CD4-positive, alpha-beta T cell treated with Interleukin-4 for 4 hours (primary cell): ENCODE results near the gene MS4A15.

ENCODE experiments used
- DNase-seq: peaks from one replicate; pipeline ENCODE4 v3.0.0-alpha.2; 2020

Gene MS4A15

DNA sequence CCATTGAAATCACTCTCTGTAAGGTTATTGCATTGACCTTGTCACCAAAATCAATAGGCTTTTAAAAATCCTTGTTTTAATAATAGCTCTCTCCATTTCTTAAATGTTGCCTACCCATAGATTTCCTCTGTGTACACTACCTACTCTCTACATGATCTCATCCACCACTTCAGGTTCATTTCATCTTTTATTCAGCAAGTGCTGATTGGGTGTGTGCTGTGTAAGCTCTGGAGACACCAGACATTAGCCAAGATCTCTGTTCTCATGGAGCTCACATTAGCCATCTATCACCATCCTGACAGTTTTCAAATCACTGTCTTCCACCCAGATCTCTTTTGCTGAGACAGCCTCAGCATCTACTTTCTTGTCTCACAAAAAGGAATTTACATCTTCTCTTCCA is 24.1 kb downstream of the MS4A15 start:
- no peak for DNase-seq

DNA sequence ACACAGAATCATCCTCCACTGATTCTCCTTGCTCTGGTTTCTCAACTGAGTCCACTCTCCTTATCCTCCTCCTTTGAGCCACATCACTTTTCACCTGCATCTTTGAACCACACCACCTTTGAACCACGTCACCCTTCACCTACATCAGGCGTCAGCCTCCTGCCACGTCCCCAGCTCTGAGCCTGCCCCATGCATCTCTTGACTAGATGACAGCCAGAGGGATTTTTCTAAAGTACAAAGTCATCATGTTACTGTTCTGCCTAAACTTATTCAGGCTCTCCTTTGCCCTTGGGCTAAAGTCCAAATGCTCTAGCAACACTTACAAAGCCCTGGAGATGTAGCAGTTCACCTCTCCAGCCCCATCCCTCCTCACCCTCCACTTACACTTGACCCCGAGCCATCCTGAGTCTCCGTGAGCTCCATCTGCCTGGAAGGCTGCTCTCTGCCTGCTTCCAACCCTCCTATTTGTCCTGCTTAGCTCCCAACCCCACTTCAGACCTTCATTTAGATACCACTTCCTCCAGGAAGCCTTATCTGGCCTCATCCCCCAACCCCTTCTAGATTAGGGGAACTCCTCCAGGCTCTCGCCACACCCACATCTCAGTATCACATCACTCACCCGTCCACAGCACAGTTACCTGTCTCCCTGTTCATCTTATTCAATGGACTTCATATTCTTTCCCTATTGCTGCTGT is 24.8 kb downstream of the MS4A15 start:
- no peak for DNase-seq

DNA sequence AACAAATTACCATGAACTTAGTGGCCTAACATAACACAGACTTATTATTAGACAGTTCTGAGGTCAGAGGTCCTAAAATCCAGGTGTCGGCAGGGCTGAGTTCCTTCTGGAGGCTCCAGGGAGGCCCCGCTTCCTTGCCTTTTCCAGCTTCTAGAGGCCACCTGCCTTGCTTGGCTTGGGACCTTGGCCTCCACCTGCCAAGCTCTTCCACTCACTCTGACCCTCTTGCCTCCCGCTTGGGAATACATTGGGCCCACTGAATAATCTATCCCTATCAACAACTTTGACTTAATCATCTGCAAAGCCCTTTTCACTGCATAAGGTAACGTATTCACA is 25.3 kb downstream of the MS4A15 start:
- DNase-seq = no peak

DNA sequence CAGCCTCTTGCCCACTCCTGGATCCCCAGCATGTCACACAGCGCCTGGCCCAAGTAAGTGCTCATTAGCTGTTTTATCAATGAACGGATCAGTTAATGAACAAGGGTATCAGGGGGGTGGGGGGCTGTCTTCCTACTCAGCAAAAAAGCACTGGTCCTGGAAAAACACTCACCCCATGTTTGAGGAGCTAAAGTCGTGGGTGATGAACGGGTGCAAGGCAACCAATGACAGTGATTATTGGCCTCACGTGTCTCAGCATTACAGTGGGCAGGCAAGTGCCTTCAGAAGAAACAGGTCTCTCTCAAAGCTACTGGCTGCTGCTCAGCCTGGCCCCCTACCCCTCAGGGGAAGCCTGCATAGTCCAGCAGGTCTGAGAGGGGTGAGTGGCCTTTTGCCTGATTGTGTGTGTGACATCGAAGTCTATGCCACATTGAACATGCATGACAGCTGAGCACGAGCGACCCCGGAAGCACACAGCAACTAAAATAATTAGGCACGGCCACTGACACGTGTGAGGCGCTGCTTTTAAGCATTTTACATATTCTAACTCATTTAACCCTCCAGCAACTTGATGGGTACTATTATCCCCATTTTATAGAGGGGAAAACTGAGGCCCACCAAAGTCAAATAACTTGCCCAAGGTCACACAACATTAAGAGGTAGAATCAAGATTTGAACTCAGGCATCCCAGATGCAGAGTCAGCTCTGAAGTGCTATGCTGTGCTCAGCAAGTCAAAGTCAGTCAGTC is 25.9 kb downstream of the MS4A15 start:
- DNase-seq = no peak

DNA sequence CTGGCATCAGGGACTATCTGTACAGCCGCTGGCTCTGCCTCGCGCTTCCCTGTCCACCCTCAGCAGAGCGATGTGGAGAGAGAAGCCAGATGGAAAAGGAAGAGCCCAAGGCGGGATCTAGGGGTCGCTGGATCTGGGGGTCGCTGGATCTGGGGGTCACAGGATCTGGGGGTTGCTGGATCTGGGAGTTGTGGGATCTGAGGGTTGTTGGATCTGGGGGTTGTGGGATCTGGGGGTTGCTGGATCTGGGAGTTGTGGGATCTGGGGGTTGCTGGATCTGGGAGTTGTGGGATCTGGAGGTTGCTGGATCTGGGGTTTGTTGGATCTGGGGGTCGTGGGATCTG is 26.4 kb downstream of the MS4A15 start:
- DNase-seq = no peak

DNA sequence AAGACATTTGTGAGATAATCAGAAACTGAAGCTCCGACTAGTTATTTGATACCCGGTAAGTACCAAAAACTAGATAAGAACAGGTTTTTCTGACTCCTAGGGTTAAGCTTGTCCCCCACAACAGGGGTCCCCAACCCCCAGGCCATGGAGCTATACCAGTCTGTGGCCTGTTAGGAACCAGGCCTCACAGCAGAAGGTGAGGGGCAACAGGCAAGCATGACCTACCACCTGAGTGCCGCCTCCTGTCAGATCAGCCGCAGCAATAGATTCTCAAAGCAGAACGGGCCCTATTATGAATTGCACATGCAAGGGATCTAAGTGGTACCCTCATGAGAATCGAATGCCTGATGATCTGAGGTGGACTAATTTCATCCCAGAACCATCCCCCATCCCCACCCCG is 27.2 kb downstream of the MS4A15 start:
- DNase-seq = no peak

DNA sequence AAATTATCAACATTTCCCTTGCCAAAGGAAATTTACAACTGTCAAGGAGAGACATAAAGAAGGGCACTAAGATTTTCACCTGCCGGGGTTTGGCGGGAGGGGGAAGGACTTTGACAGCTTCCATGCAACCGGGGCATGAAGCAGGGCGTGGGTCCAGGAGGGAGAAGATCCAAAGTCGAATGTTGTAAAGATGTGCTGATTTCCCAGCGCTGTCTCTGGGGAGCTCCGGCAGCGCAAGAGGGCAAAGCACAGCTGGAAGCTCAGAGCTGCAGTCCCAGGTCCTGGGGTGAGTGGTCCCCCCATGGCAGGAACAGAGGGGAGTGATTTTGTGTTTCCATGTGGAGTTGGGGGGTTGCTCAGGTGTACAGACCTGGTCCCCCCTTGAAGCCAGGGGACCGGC is 28.5 kb downstream of the MS4A15 start, which contains the start of gene MS4A10:
Gene MS4A10, plus strand, starts transcription at position 198 of the 400 bp plus-strand sequence. CDS start 5,003 bp downstream, outside the sequence.
- DNase-seq = no peak

DNA sequence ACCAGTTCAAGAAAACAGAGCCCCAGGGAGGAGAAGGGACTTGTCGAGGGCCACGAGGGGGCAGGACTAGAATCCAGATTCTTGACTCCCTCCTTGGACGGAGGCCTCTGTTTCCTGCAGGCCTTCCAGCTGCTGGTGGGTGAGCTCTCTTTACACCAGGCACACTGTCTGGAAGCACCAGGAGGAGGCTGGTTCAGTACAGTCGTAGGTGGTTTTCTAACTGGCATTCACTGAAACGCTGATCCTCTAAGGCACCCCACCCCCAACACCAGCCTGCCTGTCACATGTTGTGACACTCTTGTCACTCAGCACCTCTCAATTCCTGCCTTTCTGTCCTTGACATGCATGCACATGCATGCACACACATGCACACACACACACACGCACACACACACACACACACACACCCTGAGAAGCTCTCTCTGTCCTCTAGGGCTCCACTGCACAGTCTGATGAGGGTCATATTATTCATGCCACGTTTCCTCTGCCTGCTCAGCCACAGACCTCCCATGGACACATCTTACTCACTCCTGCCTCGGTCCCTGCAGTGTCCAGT is 29.2 kb downstream of the MS4A15 start:
- no peak for DNase-seq

DNA sequence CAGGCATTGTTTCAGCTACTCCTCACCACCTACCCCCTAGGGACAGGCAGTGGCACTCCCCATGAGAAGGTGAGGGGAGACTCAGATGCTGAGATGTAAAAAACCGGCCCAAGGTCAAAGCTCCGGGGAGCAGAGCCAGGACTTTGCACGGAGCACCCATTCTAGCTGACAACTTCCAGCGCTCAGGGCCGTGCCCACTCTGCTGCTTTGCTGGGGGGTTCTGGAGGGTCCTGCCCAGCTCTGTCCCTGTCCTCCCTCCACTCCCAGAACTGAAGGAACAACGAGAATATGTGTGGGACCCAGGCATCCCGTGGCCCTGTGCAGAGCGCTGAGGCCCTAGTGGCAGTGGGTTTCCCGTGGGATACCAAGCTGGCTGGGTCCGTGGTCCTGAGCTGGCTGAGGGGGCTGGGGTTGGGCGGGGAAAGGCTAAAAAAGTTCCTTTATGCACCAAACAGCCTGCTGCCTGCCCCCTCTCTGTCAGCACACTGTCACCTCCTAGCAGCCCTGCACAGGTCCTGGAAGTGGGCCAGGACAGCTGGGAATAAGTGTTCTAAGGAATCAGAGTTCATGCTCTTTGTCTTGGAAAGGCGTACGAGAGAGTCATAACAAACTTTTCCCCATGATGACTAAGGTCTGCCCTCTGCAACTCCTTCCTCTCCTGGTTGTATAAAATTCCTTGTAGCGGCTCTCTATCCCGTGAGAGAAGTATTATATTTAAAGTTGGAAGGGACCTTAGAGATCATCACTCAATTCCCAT is 30.3 kb downstream of the MS4A15 start:
- no peak for DNase-seq

DNA sequence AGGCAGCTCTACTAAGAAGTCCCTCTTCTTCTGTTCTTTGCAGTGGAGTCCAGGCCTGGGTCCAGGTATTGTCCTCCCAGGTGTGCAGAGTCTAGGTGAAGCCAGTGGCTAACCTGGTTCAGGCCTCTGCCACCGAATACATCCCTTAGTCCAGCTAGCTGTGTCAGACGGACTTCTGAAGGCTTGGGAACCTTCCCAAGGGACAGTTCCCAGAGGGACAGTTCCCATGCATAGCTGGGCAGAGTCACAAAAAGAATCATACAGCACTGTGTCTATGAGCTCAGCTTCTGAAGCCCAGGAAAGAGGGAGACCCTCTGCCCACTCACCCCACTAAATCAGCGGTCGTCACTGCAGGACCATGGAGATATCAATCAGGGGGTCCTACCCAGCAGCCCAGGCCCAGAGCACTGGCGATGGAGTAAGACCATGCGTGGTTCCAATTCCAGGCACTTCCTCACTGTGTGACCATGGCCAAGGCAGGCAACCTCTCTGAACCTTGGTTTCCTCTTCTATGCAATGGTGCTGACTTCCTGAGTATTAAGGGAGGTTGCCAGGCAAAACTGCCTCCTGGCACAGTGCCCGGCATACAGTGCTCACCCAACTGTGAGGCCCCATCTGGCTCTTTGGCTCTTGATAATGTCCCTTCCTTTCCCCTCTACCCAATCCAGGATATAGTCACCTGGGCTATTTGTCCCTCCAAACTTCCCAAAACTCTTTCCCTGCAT is 31.9 kb downstream of the MS4A15 start:
- DNase-seq = no peak

DNA sequence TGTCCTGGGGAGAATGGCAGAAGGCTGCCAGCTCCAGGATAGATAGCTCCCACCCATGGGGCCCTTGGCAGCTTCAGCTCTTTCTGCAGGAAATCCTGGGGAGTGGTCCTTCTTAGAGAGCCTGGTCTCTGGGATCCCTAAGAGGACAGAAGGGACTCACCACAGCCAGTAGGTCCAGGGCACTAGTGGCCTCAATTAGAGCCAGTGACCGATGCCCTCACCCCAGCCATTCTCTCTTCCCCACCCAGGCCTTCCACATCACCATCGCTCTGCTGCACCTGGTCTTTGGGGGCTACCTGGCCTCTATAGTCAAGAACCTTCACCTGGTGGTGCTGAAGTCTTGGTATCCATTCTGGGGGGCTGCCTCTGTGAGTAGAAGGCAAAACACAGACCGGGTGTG is 34.1 kb downstream of the MS4A15 start:
- DNase-seq = no peak

DNA sequence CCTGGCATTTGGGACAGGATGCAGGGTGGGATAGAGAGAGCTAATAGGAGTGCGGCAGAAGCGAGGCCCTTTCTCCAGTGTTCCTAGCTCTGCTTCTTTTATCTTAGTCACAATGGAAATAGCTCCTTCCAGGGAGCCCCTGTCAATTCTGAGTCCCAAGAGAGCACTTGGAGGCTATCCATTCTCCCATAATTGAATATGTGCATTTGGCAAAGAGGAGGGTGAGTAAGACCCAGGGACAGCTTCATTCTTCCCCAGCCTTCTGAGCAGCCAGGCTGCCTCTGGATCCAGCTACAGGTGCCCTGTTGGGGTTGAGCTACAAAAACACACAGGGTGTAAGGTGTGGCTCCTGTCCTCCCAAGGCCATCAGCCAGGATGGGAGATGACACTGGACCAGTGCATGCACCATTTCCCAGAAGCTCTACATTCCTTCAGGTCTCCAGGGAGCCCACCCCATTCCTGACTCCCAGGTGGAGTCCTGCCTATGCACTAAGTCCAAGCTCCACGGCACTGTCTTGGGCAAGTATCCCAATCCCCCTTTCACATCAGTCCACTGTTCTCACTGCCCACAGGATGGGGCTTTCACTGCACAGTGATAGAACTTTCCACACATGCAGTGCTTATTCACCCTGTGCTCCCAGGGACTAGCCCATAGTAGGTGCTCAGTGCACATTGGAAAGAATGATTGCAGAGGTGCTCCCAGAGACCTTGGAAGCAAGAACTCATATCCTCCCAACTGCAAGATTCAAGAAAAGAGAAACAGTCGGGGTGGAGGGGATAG is 34.7 kb downstream of the MS4A15 start:
- no peak for DNase-seq

DNA sequence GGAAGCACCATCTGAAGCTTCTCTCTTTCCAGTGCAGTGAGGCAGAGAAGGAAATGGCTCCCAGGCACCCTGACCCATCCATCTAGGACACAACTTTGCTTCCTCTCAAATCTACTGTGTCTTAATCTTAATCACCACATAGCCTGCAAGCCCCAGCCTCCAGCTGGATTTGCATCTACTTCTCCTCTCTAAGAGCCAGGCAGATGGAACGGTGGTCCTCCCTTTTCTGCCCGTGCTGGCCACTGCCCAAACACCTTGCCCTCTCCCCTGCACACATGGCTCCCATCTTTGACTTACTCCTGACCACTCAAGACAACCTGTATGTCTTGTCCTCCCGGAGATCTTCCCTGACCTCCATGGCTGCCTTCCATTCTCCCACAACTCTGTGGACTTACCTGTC is 35.9 kb downstream of the MS4A15 start:
- DNase-seq = no peak

DNA sequence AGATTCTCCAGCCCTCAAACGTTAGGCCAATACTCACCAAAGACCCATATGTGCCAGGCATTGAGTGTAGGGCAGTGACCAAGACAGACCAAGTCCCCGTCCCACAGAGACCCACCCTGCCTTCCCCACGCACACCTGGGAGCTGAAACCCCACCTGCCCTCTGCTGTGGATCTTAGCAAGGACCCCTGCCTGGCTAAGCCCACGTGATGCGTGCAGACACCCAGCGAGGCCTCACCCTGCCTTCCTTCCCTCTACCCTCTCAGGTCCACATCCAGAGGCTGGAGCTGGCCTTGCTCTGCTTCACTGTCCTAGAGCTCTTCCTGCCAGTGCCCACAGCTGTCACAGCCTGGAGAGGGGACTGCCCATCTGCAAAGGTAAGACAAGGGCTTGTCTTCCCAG is 38.6 kb downstream of the MS4A15 start:
- no peak for DNase-seq

DNA sequence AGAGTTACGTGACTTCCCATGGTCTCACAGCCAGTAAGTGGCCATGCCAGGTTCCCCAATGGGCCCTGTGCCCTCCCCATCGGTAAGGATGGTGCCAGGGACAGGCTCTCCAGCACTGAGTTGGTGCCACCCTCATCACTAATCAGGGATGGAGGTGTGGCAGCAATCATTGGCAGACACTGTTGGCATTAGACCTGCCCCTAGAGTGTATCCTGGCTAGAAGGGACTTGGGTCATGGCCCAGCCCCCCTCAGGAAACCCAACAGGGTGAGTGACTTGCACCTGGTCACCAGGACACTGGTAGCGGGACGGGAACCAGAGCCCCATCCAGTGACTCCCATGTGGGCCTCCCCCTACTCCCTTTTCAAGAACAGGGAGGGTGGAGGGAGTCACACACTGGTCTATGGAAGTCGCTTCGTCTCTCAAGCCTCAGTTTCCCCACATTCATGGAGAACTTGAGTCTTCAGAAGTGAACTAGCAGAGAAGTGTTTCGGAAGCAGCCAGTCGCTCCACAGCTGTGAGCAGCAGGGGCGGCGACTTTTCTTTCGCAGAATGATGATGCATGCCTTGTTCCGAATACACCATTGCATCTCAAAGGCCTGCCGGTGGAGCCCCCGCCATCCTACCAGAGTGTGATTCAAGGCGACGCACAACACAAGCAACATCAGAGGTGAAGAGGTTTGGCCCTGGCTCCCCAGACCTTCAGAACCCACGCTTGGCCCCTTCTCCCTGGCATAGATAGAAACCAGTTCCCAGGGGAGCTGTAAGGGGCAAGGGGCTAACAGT is 41.4 kb downstream of the MS4A15 start:
- DNase-seq = no peak

DNA sequence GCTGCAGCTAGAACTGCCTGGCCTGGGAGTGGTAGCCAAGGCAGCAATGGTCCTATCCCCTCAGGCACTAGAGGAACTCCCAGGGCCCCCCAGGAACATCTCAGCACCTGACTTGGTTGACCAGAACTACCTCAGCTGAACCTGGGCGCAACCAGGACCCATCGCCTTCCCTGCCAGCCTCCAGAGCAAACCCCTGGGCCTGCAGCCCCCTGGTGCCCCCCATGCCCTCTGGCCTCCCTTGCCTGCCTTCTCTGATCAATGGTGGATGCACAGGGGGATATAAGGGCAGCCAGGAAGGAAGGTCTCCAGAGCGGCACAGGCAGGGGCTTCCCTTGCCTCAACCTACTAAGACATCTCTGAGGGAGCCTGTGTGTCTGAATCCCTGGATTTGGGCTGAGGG is 42.0 kb downstream of the MS4A15 start:
- DNase-seq = no peak

DNA sequence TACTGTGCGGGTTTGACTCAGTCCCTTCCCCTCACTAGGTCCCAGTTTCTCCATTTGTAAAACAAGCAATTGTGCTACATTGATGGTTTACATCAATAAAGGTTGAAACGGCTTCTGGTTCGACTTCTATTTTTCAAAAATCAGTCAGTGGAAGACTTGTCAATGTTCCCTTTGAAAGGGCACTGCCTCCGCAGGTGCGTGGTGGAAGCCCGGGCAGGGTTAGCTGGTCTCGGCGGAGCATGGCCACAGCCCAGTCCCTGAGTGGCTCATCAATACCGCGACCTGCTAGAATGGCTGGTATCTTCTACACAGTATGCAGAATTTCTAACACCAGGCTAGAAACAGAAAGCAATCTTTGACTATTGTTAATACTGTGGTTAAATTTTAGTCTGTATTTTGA is 44.5 kb downstream of the MS4A15 start:
- no peak for DNase-seq

DNA sequence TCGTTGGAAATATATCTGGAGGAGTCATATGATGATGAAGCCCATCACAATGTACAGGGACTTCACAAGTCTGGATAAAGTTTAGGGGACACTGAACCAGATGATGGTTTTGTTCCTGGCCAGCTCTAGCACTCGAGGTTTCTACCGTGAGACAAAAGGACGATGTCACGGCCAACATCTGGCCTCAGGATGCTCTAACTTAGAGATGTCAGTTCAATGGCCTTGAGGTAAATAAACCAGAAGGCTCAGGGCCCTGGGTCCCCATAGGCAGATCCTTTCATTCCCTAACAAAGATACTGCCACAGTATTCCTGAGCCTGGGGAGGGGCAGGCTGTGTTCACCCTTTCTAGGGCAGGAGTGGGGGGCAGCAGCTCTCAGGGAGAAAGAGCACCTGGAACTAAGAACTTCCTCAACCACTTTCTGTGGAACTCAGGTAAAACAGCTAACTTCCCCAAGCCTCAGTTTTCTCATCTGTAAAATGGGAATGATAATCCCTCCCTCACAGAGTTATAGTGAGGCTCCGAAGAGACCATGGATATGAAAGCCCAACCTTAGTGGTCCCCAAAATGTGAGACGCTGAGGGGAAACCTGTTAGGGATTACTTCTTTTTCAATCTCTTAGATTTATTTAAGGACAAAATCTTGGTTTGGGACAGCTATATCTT is 46.7 kb downstream of the MS4A15 start:
- no peak for DNase-seq

DNA sequence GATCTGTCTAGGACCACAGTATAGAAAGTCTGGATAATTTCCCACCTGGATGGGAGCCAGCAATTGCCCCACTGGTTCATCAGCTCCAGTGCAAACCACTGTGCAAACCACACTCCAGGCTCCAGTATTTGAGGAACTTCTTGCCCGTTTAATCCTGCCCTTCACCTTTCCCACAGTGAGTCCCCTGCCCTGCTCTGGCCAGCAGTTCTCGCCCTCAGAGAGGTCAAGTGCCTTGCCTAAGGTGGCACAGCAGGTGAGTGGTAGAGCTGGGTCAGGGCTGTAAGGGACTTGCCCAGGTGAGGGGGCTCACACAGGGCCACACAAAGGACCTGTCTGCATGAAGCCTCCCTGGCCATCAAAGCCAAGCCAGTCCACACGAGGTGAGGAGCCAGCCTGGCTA is 52.6 kb downstream of the MS4A15 start:
- DNase-seq = no peak

DNA sequence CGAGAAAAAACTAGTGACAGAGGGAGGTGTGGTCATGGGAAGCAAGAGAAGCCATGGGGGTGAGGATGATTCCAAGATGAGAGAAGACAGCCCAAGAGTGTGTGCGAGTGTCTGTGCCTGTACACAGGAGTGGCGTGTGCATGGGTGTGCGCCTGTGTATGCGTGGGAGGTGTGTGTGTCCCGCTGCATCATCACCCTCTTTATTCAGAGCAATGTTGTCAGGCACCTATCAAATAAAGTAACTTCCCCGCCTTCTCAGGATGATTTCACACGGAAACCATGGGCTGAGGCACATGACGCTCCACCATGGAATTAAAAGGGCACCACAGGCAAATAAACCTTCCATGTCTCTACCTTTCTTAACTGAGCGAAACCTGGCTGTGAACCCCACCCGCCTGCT is 53.0 kb downstream of the MS4A15 start:
- DNase-seq = no peak

DNA sequence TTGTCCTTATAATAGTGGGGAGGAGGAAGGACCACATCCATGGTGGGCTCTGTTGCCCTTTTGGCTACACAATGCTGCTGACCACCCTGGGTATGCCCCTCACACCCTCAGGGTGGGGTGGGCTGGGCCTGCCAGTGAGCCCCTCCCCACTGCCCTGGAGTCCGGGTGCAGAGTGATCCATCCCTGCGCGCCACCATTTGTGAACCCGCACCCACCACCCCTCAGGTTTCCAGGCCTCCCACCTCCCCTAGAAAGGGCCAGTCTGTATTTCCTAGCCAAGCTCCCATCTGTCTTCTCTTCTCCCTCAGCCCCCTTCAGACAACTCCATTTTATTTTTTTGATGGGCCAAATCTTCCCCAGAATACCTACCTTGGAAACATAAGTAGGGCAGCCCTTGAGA is 53.5 kb downstream of the MS4A15 start:
- DNase-seq = no peak
